ENCODE results near the gene TIMM44.

Gene TIMM44

DNA sequence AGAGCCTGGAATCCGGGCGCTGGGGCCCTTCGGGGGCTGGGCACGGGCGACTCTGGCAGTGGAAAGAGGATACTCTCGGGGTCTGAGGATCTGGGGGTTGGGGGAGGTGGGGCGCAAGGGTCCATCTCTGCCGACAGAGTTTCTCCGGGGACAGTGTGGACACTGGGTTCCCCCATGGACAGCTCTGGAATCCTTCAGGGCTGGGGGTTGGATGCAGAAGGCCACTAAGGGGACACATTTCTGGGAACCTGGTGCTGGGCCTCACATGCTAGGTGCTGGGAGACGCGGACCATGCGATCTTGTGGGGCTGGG, 26.6 kb downstream of the TIMM44 start:
- peak overlapping the region; percentile 43 for H3K4me3 ChIP-seq (ENCODE audit: control insufficient read depth, low read depth, low read length)
- TF ChIP-seq, protein P1, sequence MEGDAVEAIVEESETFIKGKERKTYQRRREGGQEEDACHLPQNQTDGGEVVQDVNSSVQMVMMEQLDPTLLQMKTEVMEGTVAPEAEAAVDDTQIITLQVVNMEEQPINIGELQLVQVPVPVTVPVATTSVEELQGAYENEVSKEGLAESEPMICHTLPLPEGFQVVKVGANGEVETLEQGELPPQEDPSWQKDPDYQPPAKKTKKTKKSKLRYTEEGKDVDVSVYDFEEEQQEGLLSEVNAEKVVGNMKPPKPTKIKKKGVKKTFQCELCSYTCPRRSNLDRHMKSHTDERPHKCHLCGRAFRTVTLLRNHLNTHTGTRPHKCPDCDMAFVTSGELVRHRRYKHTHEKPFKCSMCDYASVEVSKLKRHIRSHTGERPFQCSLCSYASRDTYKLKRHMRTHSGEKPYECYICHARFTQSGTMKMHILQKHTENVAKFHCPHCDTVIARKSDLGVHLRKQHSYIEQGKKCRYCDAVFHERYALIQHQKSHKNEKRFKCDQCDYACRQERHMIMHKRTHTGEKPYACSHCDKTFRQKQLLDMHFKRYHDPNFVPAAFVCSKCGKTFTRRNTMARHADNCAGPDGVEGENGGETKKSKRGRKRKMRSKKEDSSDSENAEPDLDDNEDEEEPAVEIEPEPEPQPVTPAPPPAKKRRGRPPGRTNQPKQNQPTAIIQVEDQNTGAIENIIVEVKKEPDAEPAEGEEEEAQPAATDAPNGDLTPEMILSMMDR (IDR thresholded peaks at IDR 0.05; ENCODE audit: control insufficient read depth, insufficient read depth, low read depth, low read length, missing control alignments): no peak
- no peak for DNase-seq (ENCODE audit: low read depth)

DNA sequence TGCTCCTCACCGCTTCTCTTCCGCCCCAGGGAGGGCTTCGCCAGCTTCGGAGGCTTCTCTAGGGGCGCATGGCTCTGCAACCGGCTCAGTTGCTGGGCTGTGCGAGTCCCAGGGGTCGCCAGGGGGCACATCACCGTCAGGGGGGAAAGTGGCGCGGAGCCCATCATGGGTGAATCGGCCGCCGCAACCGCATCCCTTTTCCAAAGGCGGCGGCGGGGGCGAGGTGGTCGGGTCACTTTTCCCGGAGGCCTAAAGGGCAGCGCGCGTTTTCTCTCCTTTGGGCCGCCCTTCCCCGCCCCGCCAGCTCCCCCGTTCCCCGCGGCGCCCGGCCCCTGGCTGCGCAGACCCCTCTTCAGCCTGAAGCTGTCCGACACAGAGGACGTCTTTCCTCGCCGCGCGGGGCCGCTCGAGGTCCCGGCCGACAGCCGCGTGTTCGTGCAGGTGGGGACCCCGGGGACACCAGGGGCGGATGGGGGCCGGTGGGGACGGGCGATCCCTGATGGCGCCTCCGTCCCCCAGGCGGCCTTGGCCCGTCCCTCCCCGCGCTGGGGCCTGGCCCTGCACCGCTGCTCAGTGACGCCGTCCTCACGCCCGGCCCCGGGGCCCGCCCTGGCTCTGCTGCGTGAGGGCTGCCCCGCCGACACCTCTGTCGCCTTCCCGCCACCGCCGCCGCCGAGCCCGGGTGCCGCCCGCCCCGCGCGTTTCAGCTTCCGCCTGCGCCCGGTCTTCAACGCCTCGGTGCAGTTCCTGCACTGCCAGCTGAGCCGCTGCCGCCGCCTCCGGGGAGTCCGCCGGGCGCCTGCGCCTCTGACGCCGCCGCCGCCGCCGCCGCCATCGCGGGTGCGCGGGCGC, 27.1 kb downstream of the TIMM44 start:
- peak overlapping the region; percentile 43 for H3K4me3 ChIP-seq (ENCODE audit: control insufficient read depth, low read depth, low read length)
- DNase-seq (ENCODE audit: low read depth): no peak
- TF ChIP-seq, protein P1 (IDR thresholded peaks at IDR 0.05; ENCODE audit: control insufficient read depth, insufficient read depth, low read depth, low read length, missing control alignments): no peak

DNA sequence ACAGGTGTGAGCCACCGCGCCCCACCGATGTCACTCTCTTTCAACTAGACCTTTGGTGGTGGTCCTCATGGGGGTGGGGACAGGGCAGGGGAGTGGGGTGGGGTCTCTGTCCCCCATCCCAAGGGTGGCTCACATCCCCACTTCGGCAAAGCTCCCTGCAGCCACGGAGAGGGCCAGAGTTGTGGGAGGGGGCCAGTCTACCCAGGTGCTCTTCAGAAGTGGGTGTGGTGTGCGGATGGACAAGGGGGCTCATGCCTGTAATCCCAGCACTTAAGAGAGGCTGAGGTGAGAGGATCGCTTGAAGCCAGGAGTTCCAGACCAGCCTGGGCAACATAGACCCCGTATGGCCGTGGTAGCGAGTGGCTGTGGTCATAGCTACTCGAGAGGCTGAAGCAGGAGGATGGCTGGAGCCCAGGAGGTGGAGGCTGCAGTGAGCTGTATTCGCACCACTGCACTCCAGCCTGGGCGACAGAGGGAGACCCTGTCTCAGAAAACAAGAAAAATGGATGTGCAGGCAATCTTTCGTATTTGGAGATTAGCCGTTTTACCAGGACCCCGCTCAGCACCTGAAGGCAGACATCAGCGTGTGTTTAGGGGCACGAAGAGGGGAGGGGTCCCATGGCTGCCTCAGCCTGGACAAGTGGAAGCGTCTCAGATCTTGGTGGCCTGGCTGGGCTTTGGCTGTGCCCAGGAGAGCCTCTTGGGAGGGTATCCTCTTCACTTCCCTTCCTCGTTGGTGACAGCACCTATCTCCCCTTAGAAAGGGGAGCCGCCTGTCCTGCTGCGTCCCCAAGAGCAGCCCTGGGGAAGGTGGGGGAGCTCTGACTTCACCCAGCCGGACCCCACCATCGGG, 28.0 kb downstream of the TIMM44 start:
- peak overlapping the region; percentile 43 for H3K4me3 ChIP-seq (ENCODE audit: control insufficient read depth, low read depth, low read length)

DNA sequence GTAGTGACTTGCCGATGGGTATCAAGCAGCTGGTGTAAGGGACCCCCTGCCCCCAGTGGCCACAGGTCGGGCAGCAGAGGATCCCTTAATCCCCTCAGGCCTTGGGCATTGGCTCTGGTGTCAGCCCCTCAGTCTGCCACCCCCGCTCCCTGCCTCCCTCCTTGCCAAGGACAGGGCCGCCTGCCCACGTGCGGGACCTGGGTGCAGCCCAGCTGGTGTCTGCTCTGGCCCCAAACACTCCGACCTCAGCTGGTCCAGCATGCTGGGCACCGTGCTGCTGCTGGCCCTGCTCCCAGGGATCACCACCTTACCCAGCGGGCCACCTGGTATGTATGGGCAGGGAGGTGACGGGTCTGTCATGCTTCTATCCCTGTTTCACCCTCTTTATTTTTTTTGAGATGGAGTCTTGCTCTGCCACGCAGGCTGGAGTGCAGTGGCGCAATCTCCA, 28.8 kb downstream of the TIMM44 start, which contains the start of gene TGFBR3L:
TGFBR3L (plus strand) TSS at position 233 of the 448 bp plus-strand sequence.
- peak within 1 kb of the TSS; percentile 43 for H3K4me3 ChIP-seq (ENCODE audit: control insufficient read depth, low read depth, low read length)
- DNase-seq (ENCODE audit: low read depth): no peak
- TF ChIP-seq, protein P1 (IDR thresholded peaks at IDR 0.05; ENCODE audit: control insufficient read depth, insufficient read depth, low read depth, low read length, missing control alignments): no peak

More for the DNA sequence above, 28.0 kb downstream of the TIMM44 start:
- TF ChIP-seq, protein P1 (IDR thresholded peaks at IDR 0.05; ENCODE audit: control insufficient read depth, insufficient read depth, low read depth, low read length, missing control alignments): no peak
- DNase-seq (ENCODE audit: low read depth): no peak

DNA sequence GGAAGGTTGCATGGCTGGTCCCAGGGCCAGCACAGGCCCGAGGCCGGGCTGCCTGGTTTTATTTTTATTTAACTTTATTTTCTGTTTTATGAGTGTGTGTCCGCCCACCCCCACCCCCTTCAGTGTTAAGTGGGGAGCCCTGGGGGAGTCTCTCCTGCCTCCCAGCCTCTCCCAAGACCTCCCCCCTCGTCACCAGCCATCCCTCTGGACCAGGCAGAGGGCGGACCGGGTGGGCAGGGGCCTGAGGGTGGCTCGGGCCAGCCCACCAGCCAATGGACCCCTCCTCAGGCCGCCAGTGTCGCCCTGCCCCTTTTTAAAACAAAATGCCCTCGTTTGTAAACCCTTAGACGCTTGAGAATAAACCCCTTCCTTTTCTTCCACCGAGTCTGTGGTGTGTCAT, 29.4 kb downstream of the TIMM44 start:
- TF ChIP-seq, protein P1 (IDR thresholded peaks at IDR 0.05; ENCODE audit: control insufficient read depth, insufficient read depth, low read depth, low read length, missing control alignments): no peak
- H3K4me3 ChIP-seq (ENCODE audit: control insufficient read depth, low read depth, low read length): no peak overlapping the region
- no peak for DNase-seq (ENCODE audit: low read depth)

DNA sequence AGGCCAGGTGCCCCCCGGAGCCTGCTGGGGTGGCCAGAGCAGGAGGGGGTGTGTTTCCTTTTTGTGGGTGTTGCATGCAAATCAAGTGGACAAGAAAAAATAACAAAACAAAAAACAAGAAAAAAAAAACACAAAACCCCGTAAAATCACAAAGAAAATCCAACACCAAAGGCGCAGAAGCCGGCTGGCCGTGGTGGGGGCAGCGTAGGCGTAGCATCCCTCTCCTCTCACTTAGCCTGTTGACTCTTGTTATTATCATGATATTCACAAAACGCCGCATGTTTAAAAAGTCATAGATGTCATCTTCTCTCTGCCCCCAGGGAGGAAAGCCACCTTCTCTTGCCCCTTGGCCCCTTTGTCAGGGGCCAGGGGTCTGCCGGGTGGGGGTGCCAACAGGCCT, 29.8 kb downstream of the TIMM44 start:
- DNase-seq (ENCODE audit: low read depth): no peak
- TF ChIP-seq, protein P1 (IDR thresholded peaks at IDR 0.05; ENCODE audit: control insufficient read depth, insufficient read depth, low read depth, low read length, missing control alignments): no peak
- no peak overlapping the region for H3K4me3 ChIP-seq (ENCODE audit: control insufficient read depth, low read depth, low read length)
